Breast epithelium (tissue), 4 donors: ENCODE measurements around the gene VWA5B2. TPM values are rescaled to one million over a fixed set of nuclear protein-coding genes. Genes with fewer than 3 reads are reported as not detected.
"Not testable (repeated sequence)": the region's sequence is repeated elsewhere in the genome, so short reads cannot be mapped to it uniquely, and the experiment has no call there.

Source experiments
- DNase-seq, 2 donors: peaks; one replicate each; pipeline ENCODE4 v3.0.0-alpha.2; 2019; ENCODE audit warnings: low spot score in 2 of 2
- H3K27ac ChIP-seq, 2 donors: fragments of 200-600 bp; sonication (generic) in 1 of 2; one replicate each; pipeline ENCODE4 v1.5.1; 2016 to 2019; ENCODE audit warnings: mild to moderate bottlenecking in 1 of 2
- H3K27me3 ChIP-seq, 2 donors: fragments of 200-600 bp; sonication (generic) in 1 of 2; one replicate each; pipeline versions ENCODE4 v1.5.1 to v1.6.0; 2017 to 2019; ENCODE audit warnings: control low read depth in 1 of 2, mild to moderate bottlenecking in 1 of 2
- H3K36me3 ChIP-seq: fragments of 200-600 bp; one replicate; pipeline ENCODE4 v1.5.1; 2019
- H3K4me1 ChIP-seq, 2 donors: fragments of 200-600 bp; sonication (generic); one replicate each; pipeline ENCODE4 v1.5.1; 2016 to 2019; ENCODE audit warnings: control low read depth in 1 of 2
- H3K4me3 ChIP-seq, 3 donors: fragments of 200-600 bp; sonication (generic); 1 replicate in 2 of 3; 2 replicates in 1 of 3; pipeline ENCODE4 v1.5.1; 2016 to 2019; ENCODE audit warnings: mild to moderate bottlenecking in 3 of 3, moderate library complexity in 2 of 3
- H3K9me3 ChIP-seq, 2 donors: fragments of 200-600 bp; sonication (generic) in 1 of 2; one replicate each; pipeline ENCODE4 v1.5.1; 2016 to 2019; ENCODE audit warnings: control low read depth in 1 of 2
- CTCF ChIP-seq, 3 donors: fragments of 450-650 bp; IDR thresholded peaks; one replicate each; pipeline ENCODE4 v1.5.1; 2016 to 2017; ENCODE audit warnings: antibody characterized with exemption in 3 of 3, mild to moderate bottlenecking in 3 of 3, moderate library complexity in 3 of 3
- POLR2A ChIP-seq: fragments of 450-650 bp; IDR thresholded peaks from one replicate; pipeline ENCODE4 v1.6.1; 2016; ENCODE audit warnings: antibody characterized with exemption, mild to moderate bottlenecking, moderate library complexity
- POLR2AphosphoS5 ChIP-seq, 3 donors: sonication (generic); formaldehyde crosslinking; IDR thresholded peaks; one replicate each; pipeline ENCODE4 v1.6.1; 2017; ENCODE audit warnings: antibody characterized with exemption in 3 of 3
- intact Hi-C: fragments of 100-400 bp; cut with DNase I; formaldehyde crosslinking; loops from one replicate; pipeline ENCODE4 v1.15.1; 2023; ENCODE audit warnings: low total_unique reads
- total RNA-seq, 3 donors: library from RNA; depleted of rRNA; stranded (reverse); fragments of >200 nt; gene quantifications; one replicate each; pipeline ENCODE4 v1.1.0, GENCODE V29; 2016

The VWA5B2 gene
- total RNA-seq, 3 donors from 2014 or later = 0.16 to 0.88 (median 0.33) TPM

GRCh38 chr3:184260724-184261269 lies 31.4 kb downstream of the VWA5B2 start:
- Histone ChIP-seq H3K36me3 (no peaks in the 10 kb centered on the region), H3K27ac (no peak overlapping the region), H3K4me3 (peak overlapping the region; percentile 32 to 75 (median 55)), H3K27me3 (peaks cover 16 to 29% of the 10 kb centered on the region in 2 donors), H3K4me1 (peaks cover 0 to 20% of the 10 kb centered on the region in 2 donors), H3K9me3 (no peaks in the 10 kb centered on the region)
- intact Hi-C loops = no loop called here
- TF ChIP-seq POLR2AphosphoS5 (IDR thresholded peaks at IDR 0.05) (no peak), CTCF (IDR thresholded peaks at IDR 0.05) (no peak), POLR2A (no peak)
- DNase-seq = no peak

- intact Hi-C loops = no loop called here
Measured at GRCh38 chr3:184261270-184261853, 32.0 kb downstream of the VWA5B2 start, which contains the start of gene CAMK2N2. Gene CAMK2N2, minus strand, starts transcription at chr3:184261553. Its CDS starts 268 bp downstream, at chr3:184261285.

GRCh38 chr3:184261854-184262763 lies 32.7 kb downstream of the VWA5B2 start:
- intact Hi-C loops = no loop called here
- Histone ChIP-seq H3K27me3 (peaks cover 16 to 29% of the 10 kb centered on the region in 2 donors), H3K4me1 (peaks cover 0 to 20% of the 10 kb centered on the region in 2 donors), H3K9me3 (no peaks in the 10 kb centered on the region), H3K4me3 (peak overlapping the region; percentile 32 to 75 (median 55)), H3K36me3 (no peaks in the 10 kb centered on the region), H3K27ac (no peak overlapping the region)
- TF ChIP-seq POLR2AphosphoS5 (IDR thresholded peaks at IDR 0.05) (no peak), CTCF (IDR thresholded peaks at IDR 0.05) (no peak), POLR2A (no peak)
- no peak for DNase-seq

More at GRCh38 chr3:184261270-184261853, 32.0 kb downstream of the VWA5B2 start, which contains the start of gene CAMK2N2:
- H3K27ac ChIP-seq = no peak within 1 kb of the TSS
- peak within 1 kb of the TSS; percentile 32 to 75 (median 55) for H3K4me3 ChIP-seq
- no peaks in the 10 kb centered on the region for H3K36me3 ChIP-seq
- H3K4me1 ChIP-seq = peaks cover 0 to 20% of the 10 kb centered on the region in 2 donors
- DNase-seq = no peak
- H3K9me3 ChIP-seq = no peaks in the 10 kb centered on the region
- TF ChIP-seq POLR2AphosphoS5 (IDR thresholded peaks at IDR 0.05) (no peak), POLR2A (no peak), CTCF (IDR thresholded peaks at IDR 0.05) (no peak)
- peaks cover 16 to 29% of the 10 kb centered on the region in 2 donors for H3K27me3 ChIP-seq

GRCh38 chr3:184262764-184263179 lies 33.4 kb downstream of the VWA5B2 start:
- H3K36me3 ChIP-seq = no peaks in the 10 kb centered on the region
- H3K27ac ChIP-seq = no peak overlapping the region
- H3K4me3 ChIP-seq = peak overlapping the region in 2 of 3 donors; percentile 55 to 75
- DNase-seq = no peak
- peaks cover 16 to 29% of the 10 kb centered on the region in 2 donors for H3K27me3 ChIP-seq
- intact Hi-C loops = no loop called here
- peaks cover 0 to 20% of the 10 kb centered on the region in 2 donors for H3K4me1 ChIP-seq
- no peak for TF ChIP-seq POLR2AphosphoS5 (IDR thresholded peaks at IDR 0.05)
- no peak for TF ChIP-seq CTCF (IDR thresholded peaks at IDR 0.05)
- TF ChIP-seq POLR2A = no peak
- H3K9me3 ChIP-seq = no peaks in the 10 kb centered on the region

- H3K4me1 ChIP-seq, intact Hi-C loops, H3K36me3 ChIP-seq, H3K27ac ChIP-seq, H3K9me3 ChIP-seq, DNase-seq, H3K4me3 ChIP-seq: not testable (repeated sequence)
- H3K27me3 ChIP-seq = peaks cover 2 to 20% of the 10 kb centered on the region in 2 donors
Measured at GRCh38 chr3:184267249-184267648, 37.9 kb downstream of the VWA5B2 start.
